ENCODE data around the gene HSD17B1.

DNA sequence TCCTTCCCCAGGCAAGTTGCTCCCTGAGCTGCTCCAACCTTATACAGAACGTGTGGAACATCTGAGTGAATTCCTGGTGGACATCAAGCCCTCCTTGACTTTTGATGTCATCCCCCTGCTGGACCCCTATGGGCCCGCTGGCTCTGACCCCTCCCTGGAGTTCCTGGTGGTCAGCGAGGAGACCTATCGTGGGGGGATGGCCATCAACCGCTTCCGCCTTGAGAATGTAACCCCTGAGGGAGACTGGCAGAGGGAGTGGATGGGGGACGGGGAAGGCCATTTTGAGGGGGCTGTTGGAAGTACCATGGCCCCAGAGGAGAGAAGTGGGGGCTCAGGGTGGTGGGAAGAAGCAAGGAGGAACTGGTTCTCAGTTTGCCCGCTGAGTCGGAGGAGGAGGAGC, 11.2 kb downstream of the HSD17B1 start:
- TF ChIP-seq, protein P1, sequence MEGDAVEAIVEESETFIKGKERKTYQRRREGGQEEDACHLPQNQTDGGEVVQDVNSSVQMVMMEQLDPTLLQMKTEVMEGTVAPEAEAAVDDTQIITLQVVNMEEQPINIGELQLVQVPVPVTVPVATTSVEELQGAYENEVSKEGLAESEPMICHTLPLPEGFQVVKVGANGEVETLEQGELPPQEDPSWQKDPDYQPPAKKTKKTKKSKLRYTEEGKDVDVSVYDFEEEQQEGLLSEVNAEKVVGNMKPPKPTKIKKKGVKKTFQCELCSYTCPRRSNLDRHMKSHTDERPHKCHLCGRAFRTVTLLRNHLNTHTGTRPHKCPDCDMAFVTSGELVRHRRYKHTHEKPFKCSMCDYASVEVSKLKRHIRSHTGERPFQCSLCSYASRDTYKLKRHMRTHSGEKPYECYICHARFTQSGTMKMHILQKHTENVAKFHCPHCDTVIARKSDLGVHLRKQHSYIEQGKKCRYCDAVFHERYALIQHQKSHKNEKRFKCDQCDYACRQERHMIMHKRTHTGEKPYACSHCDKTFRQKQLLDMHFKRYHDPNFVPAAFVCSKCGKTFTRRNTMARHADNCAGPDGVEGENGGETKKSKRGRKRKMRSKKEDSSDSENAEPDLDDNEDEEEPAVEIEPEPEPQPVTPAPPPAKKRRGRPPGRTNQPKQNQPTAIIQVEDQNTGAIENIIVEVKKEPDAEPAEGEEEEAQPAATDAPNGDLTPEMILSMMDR (IDR thresholded peaks at IDR 0.05; ENCODE audit: low read length): no peak
- TF ChIP-seq EZH2 (IDR thresholded peaks at IDR 0.05; ENCODE audit: borderline replicate concordance, low read length): no peak
